T-helper 22 cell (primary cell): ENCODE data around the gene PHPT1.
"Not testable (repeated sequence)": the region's sequence is repeated elsewhere in the genome, so short reads cannot be mapped to it uniquely, and the experiment has no call there.

ENCODE experiments used
- DNase-seq: peaks from one replicate; pipeline ENCODE4 v3.0.0-alpha.2; 2020; ENCODE audit warnings: low read depth

The PHPT1 gene

GRCh38 chr9:136860529-136860928 lies 11.3 kb downstream of the PHPT1 start:
- DNase-seq: no peak

GRCh38 chr9:136860933-136861873 lies 12.0 kb downstream of the PHPT1 start:
- no peak for DNase-seq

- DNase-seq: no peak
These were observed 12.8 kb downstream of the PHPT1 start for GRCh38 chr9:136861874-136862457.

GRCh38 chr9:136862849-136863622 lies 13.8 kb downstream of the PHPT1 start:
- no peak for DNase-seq

GRCh38 chr9:136863623-136864273 lies 14.5 kb downstream of the PHPT1 start:
- DNase-seq: no peak

- no peak for DNase-seq
These were observed 16.0 kb downstream of the PHPT1 start for GRCh38 chr9:136865041-136865767.

DNA sequence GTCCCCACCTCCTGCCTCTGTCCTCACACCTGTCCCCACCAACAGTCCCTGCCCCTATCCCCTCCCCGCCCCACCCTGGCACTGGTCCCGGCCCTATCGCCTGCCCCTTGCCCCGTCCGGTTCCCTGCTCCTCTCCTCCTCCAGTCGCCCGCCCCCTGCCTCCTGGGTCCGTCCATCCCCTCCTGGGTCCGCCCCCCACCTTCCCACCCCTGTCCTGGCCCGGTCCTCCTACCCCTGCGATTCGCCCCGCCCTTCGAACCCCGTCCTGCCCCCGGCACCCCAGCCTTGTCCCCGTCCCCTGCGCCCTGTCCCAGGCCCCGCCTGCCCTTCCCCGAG lies 16.5 kb downstream of the PHPT1 start:
- no peak for DNase-seq

- DNase-seq: not testable (repeated sequence)
These were observed 17.8 kb downstream of the PHPT1 start for GRCh38 chr9:136866898-136867421.

DNA sequence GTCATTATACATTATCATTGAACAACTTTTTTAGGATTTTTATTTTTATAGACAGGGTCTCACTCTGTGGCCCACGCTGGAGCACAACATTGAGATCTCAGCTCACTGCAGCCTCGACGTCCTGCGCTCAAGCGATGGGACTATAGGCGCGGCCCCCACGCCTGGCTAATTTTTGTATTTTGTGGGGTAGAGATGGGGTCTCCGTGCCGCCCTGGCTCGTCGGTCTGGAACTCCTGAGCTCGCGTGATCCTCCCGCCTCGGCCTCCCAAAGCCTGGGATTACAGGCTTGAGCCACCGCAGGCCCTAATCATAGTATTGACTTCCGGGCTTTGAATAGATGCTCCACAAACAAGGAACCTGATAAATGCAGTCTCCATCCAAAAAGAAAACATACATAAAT lies 18.3 kb downstream of the PHPT1 start:
- no peak for DNase-seq

DNA sequence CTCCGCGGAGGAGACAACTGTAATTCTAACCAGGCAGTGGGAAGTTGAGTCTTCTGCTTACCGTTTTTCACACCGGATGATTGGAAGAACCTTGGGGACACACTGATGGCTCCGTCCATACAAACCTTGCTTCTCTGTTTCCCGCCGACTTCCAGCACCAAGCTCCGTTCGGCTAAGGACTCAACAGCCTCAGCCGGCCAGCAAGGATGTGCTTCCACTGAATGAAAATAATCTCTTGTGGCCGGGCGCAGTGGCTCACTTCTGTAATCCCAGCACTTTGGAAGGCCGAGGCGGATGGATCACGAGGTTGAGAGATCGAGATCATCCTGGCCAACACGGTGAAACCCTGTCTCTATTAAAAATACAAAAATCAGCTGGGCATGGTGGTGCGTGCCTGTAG lies 18.7 kb downstream of the PHPT1 start:
- DNase-seq: no peak

- DNase-seq: no peak
These were observed 19.4 kb downstream of the PHPT1 start for GRCh38 chr9:136868644-136869043.

GRCh38 chr9:136869611-136870010 lies 20.4 kb downstream of the PHPT1 start:
- not testable (repeated sequence) for DNase-seq

GRCh38 chr9:136875155-136875554 lies 25.9 kb downstream of the PHPT1 start:
- DNase-seq: no peak

DNA sequence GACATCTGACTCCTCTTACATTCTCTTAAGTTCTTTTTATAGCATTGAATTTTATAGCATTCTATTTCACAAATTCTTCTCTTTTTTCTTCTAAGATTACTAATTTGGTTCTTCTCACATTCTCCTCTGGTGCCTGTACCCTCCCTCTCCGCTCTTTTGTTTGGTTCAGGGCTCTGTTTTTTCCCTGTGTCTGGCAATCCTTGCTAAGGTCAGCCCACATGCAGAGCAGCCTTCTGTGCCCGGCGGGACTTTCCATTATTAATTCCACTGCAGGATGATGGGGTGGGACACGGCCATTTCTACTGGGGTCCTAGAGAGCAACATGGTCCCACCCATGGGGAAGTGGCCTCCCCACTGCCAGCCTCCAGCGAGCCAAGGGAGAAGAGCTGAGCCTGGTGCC lies 27.3 kb downstream of the PHPT1 start:
- DNase-seq: no peak

DNA sequence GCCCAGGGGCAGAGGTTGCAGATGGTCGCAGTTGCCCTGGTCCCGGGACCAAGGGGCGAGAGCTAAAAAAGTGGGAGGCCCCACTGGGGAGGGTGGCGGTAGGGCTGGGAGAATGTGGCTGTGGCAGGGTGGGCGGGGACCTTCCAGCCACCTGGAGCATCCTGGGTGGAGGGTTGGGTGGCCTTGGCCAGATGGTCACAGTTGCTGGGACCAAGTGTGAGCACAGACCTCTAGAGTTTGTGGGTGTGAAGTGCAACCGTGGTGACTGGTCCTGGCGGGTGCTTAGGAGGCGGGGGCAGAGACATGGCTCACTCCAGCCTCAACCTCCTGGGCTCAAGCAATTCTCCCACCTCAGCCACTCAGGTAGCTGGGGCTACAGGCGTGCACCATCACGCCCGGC lies 31.4 kb downstream of the PHPT1 start:
- DNase-seq: no peak

DNA sequence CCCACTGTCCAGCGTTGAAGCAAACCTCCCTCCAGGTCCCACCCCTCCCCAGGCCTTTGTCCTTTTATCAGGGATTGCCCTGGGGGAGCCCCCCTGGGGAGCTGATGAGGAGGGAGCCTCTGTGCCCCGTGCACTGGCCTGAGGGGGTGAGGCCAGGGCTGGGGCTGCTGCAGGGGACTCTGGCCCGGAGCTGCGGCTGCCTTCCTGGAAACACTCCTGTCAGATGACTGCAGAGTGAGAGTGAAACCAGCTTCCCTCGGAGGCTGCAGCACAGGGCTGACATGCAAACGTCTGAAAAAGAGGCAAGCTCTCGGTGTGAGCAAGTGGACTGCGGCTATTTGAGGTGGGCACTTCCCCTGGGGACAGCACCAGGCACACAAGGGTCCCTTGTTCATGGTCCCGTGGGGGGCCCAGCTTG lies 32.5 kb downstream of the PHPT1 start:
- no peak for DNase-seq

DNA sequence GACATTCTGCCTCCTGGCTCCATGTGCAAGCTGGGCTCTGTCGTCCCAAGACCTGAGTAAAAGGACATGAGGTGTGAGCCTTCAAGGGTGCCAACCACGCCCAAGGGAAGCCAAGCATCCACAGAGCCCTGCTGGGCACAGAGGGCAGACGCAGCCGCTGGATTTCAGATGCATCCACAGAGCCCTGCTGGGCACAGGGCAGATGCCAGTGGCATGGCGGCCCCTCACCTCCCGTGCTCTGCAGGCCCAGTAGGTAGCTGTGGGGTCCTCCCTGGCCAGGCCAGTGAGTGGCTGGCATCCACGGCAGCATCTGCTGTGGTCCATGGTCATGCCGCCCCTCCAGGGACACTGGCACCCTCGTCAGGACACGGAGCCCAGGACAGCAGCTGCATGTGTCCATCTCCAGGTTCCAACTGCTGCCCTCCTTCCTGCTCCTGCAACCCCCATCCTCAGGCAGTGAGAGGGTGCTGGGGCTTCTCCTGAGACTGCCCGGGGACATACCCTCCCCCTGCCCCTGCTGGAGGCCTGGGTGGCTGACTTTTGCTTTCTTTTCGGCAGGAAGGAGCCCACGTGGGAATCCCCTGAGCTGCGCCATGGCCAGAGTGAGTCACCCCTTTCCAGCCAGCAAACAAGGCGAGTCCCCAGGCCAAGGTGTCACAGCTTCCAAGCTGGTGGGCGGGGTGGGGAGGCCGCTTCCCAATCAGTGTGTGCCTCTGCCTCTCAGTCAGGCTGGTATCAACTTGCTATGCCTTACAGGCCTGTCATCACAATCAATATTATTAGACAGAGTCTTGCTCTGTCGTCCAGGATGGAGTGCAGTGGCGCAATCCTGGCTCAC lies 33.1 kb downstream of the PHPT1 start:
- peak; percentile 87 for DNase-seq

GRCh38 chr9:136882947-136883283 lies 33.7 kb downstream of the PHPT1 start:
- DNase-seq: not testable (repeated sequence)

- not testable (repeated sequence) for DNase-seq
These were observed 34.5 kb downstream of the PHPT1 start for GRCh38 chr9:136883670-136884069.

GRCh38 chr9:136885950-136886578 lies 36.9 kb downstream of the PHPT1 start, which contains the start of gene TRAF2:
TRAF2 (plus strand) TSS chr9:136886516; CDS start chr9:136898741, 12,225 bp downstream.
- DNase-seq: peak; percentile 96
